Activated naive CD8-positive, alpha-beta T cell (primary cell): Measurements from ENCODE around the gene TANGO6.

Experiments
- H3K27ac Mint-ChIP-seq: one replicate; pipeline ENCODE4 v1.8.0; 2021; ENCODE audit warnings: mixed read lengths
- H3K27me3 Mint-ChIP-seq: one replicate; pipeline ENCODE4 v1.8.0; 2021; ENCODE audit warnings: mixed read lengths
- H3K36me3 Mint-ChIP-seq: one replicate; pipeline ENCODE4 v1.8.0; 2021; ENCODE audit warnings: mixed read lengths
- H3K4me1 Mint-ChIP-seq: one replicate; pipeline ENCODE4 v1.8.0; 2021; ENCODE audit warnings: low read depth, mixed read lengths
- H3K4me3 Mint-ChIP-seq: one replicate; pipeline ENCODE4 v1.8.0; 2021; ENCODE audit warnings: mild to moderate bottlenecking, mixed read lengths
- H3K9me3 Mint-ChIP-seq: one replicate; pipeline ENCODE4 v1.8.0; 2021; ENCODE audit warnings: low read depth, mixed read lengths

TANGO6 gene

DNA sequence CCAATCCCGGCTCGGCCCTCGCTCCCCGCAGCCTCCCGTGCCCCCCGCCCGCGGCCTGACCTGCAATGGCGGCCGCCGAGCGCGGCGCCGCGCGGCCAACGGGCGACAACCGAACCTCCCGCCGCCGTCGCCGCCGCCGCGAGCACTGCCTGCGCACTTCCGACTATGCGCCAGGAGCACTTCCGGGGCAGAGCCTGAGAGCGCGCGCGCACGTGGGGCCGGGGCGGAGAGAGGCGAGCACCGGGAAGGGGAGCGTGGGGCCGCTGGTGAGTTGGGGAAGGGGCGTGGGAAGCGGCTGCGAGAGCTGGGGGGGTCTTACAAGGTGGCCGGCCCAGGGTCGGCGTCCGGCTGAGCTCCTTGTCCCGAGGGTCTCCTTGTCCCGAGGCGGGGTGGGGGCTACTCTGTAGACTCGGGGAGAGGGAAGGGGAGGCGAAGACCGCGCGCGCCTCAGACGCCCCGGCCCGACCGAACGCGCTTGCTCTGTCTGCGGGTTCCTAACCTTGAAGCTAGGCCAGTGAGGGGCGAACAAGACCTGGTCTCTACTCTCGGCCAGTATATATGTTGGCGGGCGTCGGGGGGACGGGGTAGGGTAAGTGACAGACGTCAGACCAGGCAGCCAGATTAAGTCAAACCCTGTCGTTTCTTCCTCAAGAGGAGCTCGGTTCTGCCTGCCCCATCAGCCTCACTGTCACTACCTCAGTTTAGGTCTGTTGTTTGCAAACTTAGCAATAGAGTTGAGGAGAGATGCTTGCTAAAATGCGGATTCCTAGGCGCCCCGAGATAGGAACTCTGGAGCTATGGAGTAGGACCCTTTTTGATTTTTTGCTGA, 289.3 kb downstream of the TANGO6 start, which contains the start of the genes CHTF8 and UTP4:
CHTF8 (minus strand) TSS at position 165 of the 829 bp plus-strand sequence. CDS start 11,130 bp downstream, outside the sequence.
UTP4 (plus strand) TSS at position 226 of the 829 bp plus-strand sequence. CDS start 811 bp downstream, outside the sequence.
- peak within 1 kb of the TSS; percentile 92 for H3K27ac Mint-ChIP-seq
- H3K36me3 Mint-ChIP-seq: peaks cover 11% of the 10 kb centered on the region
- H3K27me3 Mint-ChIP-seq: no peaks in the 10 kb centered on the region

DNA sequence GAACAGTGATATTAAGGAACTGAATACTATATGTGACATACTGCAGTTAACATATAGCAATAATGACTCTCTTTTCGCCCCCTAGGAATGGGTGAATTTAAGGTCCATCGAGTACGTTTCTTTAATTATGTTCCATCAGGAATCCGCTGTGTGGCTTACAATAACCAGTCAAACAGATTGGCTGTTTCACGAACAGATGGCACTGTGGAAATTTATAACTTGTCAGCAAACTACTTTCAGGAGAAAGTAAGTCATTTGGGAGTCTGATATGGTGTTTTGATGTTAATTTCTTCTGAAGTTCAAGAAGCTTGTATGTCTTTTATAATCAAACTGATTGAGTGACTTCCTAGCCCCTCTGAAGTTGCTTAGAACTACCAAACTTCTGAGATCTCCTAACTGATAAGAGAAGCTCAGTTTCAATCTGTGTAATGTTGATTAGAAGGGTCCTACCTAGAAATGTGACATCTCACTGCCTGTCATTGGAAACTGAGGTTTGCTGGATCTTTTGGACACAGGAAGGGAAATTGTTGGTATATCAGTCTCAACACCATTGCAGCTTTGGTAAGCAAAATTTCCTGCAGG, 290.1 kb downstream of the TANGO6 start:
- H3K36me3 Mint-ChIP-seq: peaks cover 11% of the 10 kb centered on the region
- H3K4me1 Mint-ChIP-seq: peaks cover 53% of the 10 kb centered on the region
- peak overlapping the region; percentile 95 for H3K4me3 Mint-ChIP-seq
- H3K9me3 Mint-ChIP-seq: no peaks in the 10 kb centered on the region
- no peaks in the 10 kb centered on the region for H3K27me3 Mint-ChIP-seq
- peak overlapping the region; percentile 92 for H3K27ac Mint-ChIP-seq

More for the DNA sequence above, 289.3 kb downstream of the TANGO6 start, which contains the start of the genes CHTF8 and UTP4:
- H3K4me3 Mint-ChIP-seq: peak within 1 kb of the TSS; percentile 95
- no peaks in the 10 kb centered on the region for H3K9me3 Mint-ChIP-seq
- peaks cover 56% of the 10 kb centered on the region for H3K4me1 Mint-ChIP-seq
